Testis (tissue), 5 donors: ENCODE measurements around the gene NEK7. TPM values are rescaled to one million over a fixed set of nuclear protein-coding genes. Genes with fewer than 3 reads are reported as not detected.
A peak's percentile ranks its signal among the peaks of the same experiment; 100 is the strongest.

Experiments
- DNase-seq: peaks from one replicate; pipeline ENCODE4 v3.0.0-alpha.2; 2019
- H3K27ac ChIP-seq, 2 donors: fragments of 200-600 bp; sonication (generic); one replicate each; pipeline ENCODE4 v1.5.1; 2019
- H3K27me3 ChIP-seq: fragments of 200-600 bp; sonication (generic); one replicate; pipeline ENCODE4 v1.5.1; 2019
- H3K36me3 ChIP-seq: fragments of 200-600 bp; sonication (generic); one replicate; pipeline ENCODE4 v1.5.1; 2017; ENCODE audit warnings: low read depth; ENCODE audit errors: missing control alignments
- H3K4me1 ChIP-seq: fragments of 200-600 bp; sonication (generic); one replicate; pipeline ENCODE4 v1.5.1; 2019
- H3K4me3 ChIP-seq, 2 donors: fragments of 200-600 bp; sonication (generic); one replicate each; pipeline ENCODE4 v1.5.1; 2017 to 2019
- H3K9me3 ChIP-seq: fragments of 200-600 bp; sonication (generic); one replicate; pipeline ENCODE4 v1.5.1; 2017
- CTCF ChIP-seq, 3 experiments: fragments of 450-650 bp in 2 of 3; fragments of 200-600 bp in 1 of 3; sonication (generic) in 1 of 3; IDR thresholded peaks; one replicate each; pipeline ENCODE4 v1.5.1; 2016 to 2019; ENCODE audit warnings: antibody characterized with exemption in 3 of 3, mild to moderate bottlenecking in 2 of 3, moderate library complexity in 1 of 3
- POLR2A ChIP-seq: fragments of 450-650 bp; IDR thresholded peaks from one replicate; pipeline ENCODE4 v1.6.1; 2017; ENCODE audit warnings: antibody characterized with exemption, mild to moderate bottlenecking, moderate library complexity
- WGBS, 2 donors: methylation state at CpG; one replicate each; pipeline ENCODE4 v1.1.5; 2018; 5-methylcytosine and 5-hydroxymethylcytosine counted together
- intact Hi-C: fragments of 100-400 bp; cut with DNase I; formaldehyde crosslinking; loops from one replicate; pipeline ENCODE4 v1.15.1; 2023; ENCODE audit warnings: low total_unique reads
- long read RNA-seq, 2 donors: transcript quantifications; one replicate each; lab custom pipeline, GENCODE V29; 2026
- polyA plus RNA-seq: library from polyadenylated mRNA; stranded (reverse); fragments of 350-450 nt; fragmentation: Illumina TruSeq; extraction: RNeasy Lipid Tissue Mini Kit (QIAGEN cat#74804); gene quantifications from one replicate; pipeline ENCODE4 v1.2.3, GENCODE V29; 2014; ENCODE audit warnings: low read depth, low replicate concordance; ENCODE audit not compliant: insufficient read depth
- total RNA-seq, 2 donors: library from RNA; depleted of rRNA; stranded (reverse); fragments of >200 nt; gene quantifications; one replicate each; pipeline ENCODE4 v1.2.3, GENCODE V29; 2016

Gene NEK7
- total RNA-seq = 10 to 100 TPM; 59.1 to 59.3 TPM
- polyA plus RNA-seq = 22.1 TPM
- long read RNA-seq, donor 1, full-length matches to known transcripts = 12 of 12 reads
- long read RNA-seq, donor 1, partial matches to known transcripts = 0 of 12 reads
- long read RNA-seq, donor 1, other reads (novel, unspliced or antisense) = 0 of 12 reads
- long read RNA-seq, donor 2, full-length matches to known transcripts = 16 of 16 reads
- long read RNA-seq, donor 2, partial matches to known transcripts = 0 of 16 reads
- long read RNA-seq, donor 2, other reads (novel, unspliced or antisense) = 0 of 16 reads

- H3K27me3 ChIP-seq = no peaks in the 10 kb centered on the region
- TF ChIP-seq POLR2A (peak; percentile 86), CTCF (IDR thresholded peaks at IDR 0.05) (no peak)
- 0 to 1% methylated on average over 16 to 36 of the region's 63 CpGs for WGBS, 2 donors
- intact Hi-C loops = no loop called here
- H3K9me3 ChIP-seq = no peaks in the 10 kb centered on the region
- H3K36me3 ChIP-seq = no peaks in the 10 kb centered on the region
- peak within 1 kb of the TSS; percentile 96 to 97 for H3K4me3 ChIP-seq
- DNase-seq = peak; percentile 89
- H3K4me1 ChIP-seq = peaks cover 13% of the 10 kb centered on the region
- peak within 1 kb of the TSS; percentile 100 for H3K27ac ChIP-seq
Observed at GRCh38 chr1:198156745-198157240, at the start of gene NEK7. Gene NEK7 (plus strand): TSS chr1:198156998. CDS start chr1:198232581, 75,583 bp downstream.

- 96 to 97% methylated on average over 2 of the region's 2 CpGs for WGBS, 2 donors
- Histone ChIP-seq H3K27me3 (no peaks in the 10 kb centered on the region), H3K27ac (no peak overlapping the region), H3K4me3 (no peak overlapping the region), H3K9me3 (no peaks in the 10 kb centered on the region), H3K4me1 (no peaks in the 10 kb centered on the region), H3K36me3 (no peaks in the 10 kb centered on the region)
- no peak for TF ChIP-seq CTCF (IDR thresholded peaks at IDR 0.05)
- TF ChIP-seq POLR2A = no peak
- DNase-seq = no peak
- intact Hi-C loops = no loop called here
Observed at GRCh38 chr1:198107091-198107501, 49.7 kb upstream of the NEK7 start.

- Histone ChIP-seq H3K4me3 (no peak overlapping the region), H3K27ac (no peak overlapping the region), H3K4me1 (no peaks in the 10 kb centered on the region), H3K9me3 (no peaks in the 10 kb centered on the region), H3K27me3 (no peaks in the 10 kb centered on the region), H3K36me3 (no peaks in the 10 kb centered on the region)
- no peak for TF ChIP-seq POLR2A
- intact Hi-C loops = no loop called here
- WGBS, 2 donors = 89 to 98% methylated on average over 1 of the region's 1 CpG
- no peak for DNase-seq
Observed at GRCh38 chr1:198108636-198109370, 48.0 kb upstream of the NEK7 start.

- TF ChIP-seq POLR2A (no peak), CTCF (IDR thresholded peaks at IDR 0.05) (no peak)
- intact Hi-C loops = no loop called here
- Histone ChIP-seq H3K27me3 (no peaks in the 10 kb centered on the region), H3K4me3 (no peak overlapping the region), H3K36me3 (no peaks in the 10 kb centered on the region), H3K9me3 (no peaks in the 10 kb centered on the region), H3K4me1 (no peaks in the 10 kb centered on the region), H3K27ac (no peak overlapping the region)
- DNase-seq = no peak
Observed at GRCh38 chr1:198109371-198109715, 47.5 kb upstream of the NEK7 start.

GRCh38 chr1:198113342-198113750, 43.5 kb upstream of the NEK7 start:
- no peak for TF ChIP-seq CTCF (IDR thresholded peaks at IDR 0.05)
- TF ChIP-seq POLR2A = no peak
- Histone ChIP-seq H3K4me1 (no peaks in the 10 kb centered on the region), H3K27me3 (no peaks in the 10 kb centered on the region), H3K36me3 (no peaks in the 10 kb centered on the region), H3K9me3 (no peaks in the 10 kb centered on the region), H3K4me3 (no peak overlapping the region), H3K27ac (no peak overlapping the region)
- intact Hi-C loops = no loop called here
- no peak for DNase-seq
